GM08714 (cell line): ENCODE results near the gene PDE1C.

Experiments
- H3K4me3 ChIP-seq: fragments of 200-500 bp; sonication (Bioruptor generic); 2 replicates; pipeline ENCODE4 v1.5.1; 2014; ENCODE audit warnings: mild to moderate bottlenecking, low read length, inconsistent platforms
- ZNF274 ChIP-seq: IDR thresholded peaks from 2 replicates; pipeline ENCODE4 v1.6.1; 2012; ENCODE audit warnings: mild to moderate bottlenecking, low read depth, low read length

Gene PDE1C

DNA sequence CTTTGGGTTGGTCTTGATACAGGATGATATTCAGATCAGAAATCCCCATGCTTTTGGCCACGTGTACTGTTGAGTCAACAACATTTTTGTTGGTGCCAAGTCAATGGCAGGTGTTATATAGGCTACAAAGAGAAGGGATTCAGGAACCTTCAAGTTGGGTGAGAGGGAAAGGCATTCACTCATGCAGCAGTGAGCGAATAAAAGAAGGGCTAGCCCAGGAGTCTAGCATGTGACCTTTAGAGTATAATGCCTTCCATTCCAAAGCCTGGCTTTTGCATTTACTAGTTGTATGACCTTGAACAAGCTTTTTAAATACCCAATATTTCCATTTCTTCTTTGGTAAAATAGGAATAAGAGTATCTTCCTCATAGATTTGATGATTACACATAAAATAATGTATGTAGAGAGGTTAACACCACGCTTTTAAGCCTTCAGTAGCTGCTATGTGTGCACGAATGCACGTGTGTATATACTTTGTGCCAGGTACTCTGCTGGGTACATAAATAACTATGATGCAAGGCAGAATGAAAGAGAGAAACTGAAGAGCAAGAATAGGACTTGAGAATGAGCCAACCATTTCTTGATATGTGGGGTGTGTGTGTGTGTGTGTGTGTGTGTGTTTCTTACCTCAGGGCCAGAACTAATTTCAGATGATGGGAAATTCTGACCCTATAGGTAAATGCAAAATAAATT lies 163.6 kb downstream of the PDE1C start:
- no peak for TF ChIP-seq ZNF274

GRCh38 chr7:31903962-31904361 lies 166.2 kb downstream of the PDE1C start:
- TF ChIP-seq ZNF274: no peak

More for the DNA sequence above, 163.6 kb downstream of the PDE1C start:
- H3K4me3 ChIP-seq: no peak overlapping the region

DNA sequence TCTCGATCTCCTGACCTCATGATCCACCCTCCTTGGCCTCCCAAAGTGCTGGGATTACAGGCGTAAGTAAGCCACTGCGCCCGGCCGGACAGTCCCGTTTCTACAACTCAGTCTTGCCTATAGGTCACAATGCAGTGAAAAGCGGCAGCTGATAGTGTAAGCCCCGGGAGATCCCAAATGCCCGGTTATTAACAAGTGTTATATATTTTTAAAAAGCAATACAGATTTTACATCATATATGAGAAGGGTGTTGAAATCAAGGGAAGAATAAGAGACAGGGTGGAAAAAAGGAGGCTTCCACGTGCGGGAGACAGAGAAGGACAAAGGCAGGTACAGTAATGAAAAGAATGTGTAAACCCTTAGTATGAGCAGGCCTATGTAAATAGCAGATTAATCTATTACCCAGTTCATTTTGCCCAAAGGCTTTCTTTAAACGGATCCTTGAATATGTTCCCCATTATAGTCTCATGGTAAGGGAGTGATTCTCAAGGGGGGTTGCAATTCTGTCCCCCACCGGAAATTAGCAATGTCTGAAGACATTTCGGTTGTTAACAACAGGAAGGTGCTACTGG lies 170.8 kb downstream of the PDE1C start:
- H3K4me3 ChIP-seq: no peak overlapping the region
- no peak for TF ChIP-seq ZNF274

More at GRCh38 chr7:31903962-31904361, 166.2 kb downstream of the PDE1C start:
- no peak overlapping the region for H3K4me3 ChIP-seq

GRCh38 chr7:31896925-31897324 lies 173.3 kb downstream of the PDE1C start:
- H3K4me3 ChIP-seq: no peak overlapping the region
- no peak for TF ChIP-seq ZNF274

- no peak overlapping the region for H3K4me3 ChIP-seq
- no peak for TF ChIP-seq ZNF274
Measured at GRCh38 chr7:31894308-31894707, 175.9 kb downstream of the PDE1C start.

- no peak overlapping the region for H3K4me3 ChIP-seq
- TF ChIP-seq ZNF274: no peak
Measured at GRCh38 chr7:31893365-31893764, 176.8 kb downstream of the PDE1C start.

GRCh38 chr7:31892099-31892829 lies 177.9 kb downstream of the PDE1C start:
- no peak for TF ChIP-seq ZNF274
- H3K4me3 ChIP-seq: no peak overlapping the region

GRCh38 chr7:31890766-31891165 lies 179.4 kb downstream of the PDE1C start:
- TF ChIP-seq ZNF274: no peak

GRCh38 chr7:31890198-31890597 lies 180.0 kb downstream of the PDE1C start:
- TF ChIP-seq ZNF274: no peak
- no peak overlapping the region for H3K4me3 ChIP-seq

More at GRCh38 chr7:31890766-31891165, 179.4 kb downstream of the PDE1C start:
- no peak overlapping the region for H3K4me3 ChIP-seq

DNA sequence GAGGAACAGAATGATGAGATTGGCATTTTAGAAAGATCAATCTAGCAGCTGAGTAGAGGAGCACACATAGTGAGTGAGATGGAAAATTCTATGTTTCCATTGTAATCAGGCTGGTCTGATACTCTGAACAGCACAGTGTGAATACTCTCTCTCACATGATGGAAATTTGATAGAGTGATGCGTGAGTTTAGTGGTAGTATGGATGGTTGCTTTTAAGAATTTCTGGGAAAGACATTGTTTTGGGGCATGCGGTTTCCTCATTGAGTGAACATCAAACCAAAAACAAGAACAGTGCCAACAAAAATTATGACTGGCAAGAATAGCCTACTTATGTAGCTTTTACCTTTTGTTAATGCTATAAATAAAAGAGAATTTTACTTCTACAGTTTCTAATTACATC lies 183.2 kb downstream of the PDE1C start:
- no peak for TF ChIP-seq ZNF274
- H3K4me3 ChIP-seq: no peak overlapping the region

GRCh38 chr7:31885171-31885570 lies 185.0 kb downstream of the PDE1C start:
- no peak for TF ChIP-seq ZNF274
- H3K4me3 ChIP-seq: no peak overlapping the region

DNA sequence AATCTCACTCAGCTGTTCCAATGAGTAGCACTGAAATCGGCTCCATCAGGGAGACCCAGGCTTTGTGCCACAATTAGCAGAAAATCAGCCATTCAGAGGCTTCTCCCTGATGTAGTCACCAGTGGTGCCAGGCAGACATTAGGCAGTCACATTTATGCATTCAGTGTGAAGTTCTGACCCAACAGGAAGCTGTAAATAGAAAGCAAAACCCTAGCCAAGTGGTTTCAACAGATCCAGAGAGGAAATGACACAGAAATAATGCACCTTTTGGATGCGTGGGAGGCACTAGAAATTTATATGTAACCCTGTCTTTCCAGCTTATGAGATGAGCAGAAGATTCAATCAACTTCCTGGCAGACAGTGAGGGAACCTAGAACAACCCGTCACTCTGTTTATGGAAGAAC lies 186.4 kb downstream of the PDE1C start:
- TF ChIP-seq ZNF274: no peak
- H3K4me3 ChIP-seq: no peak overlapping the region

- TF ChIP-seq ZNF274: no peak
- H3K4me3 ChIP-seq: no peak overlapping the region
Measured at GRCh38 chr7:31882187-31882586, 188.0 kb downstream of the PDE1C start.

GRCh38 chr7:31878875-31879274 lies 191.3 kb downstream of the PDE1C start:
- no peak overlapping the region for H3K4me3 ChIP-seq
- TF ChIP-seq ZNF274: no peak

- no peak overlapping the region for H3K4me3 ChIP-seq
- TF ChIP-seq ZNF274: no peak
Measured at GRCh38 chr7:31875424-31875823, 194.8 kb downstream of the PDE1C start.
